Skin epidermis (tissue), 12 donors: ENCODE measurements around the gene SLC25A52.
"Not testable (repeated sequence)": the region's sequence is repeated elsewhere in the genome, so short reads cannot be mapped to it uniquely, and the experiment has no call there.

ENCODE experiments used
- H3K27ac ChIP-seq, 21 experiments: fragments of 200-600 bp; sonication (generic) in 11 of 21; one replicate each; pipeline ENCODE4 v1.5.0; 2020; ENCODE audit warnings: mild to moderate bottlenecking in 3 of 21, inconsistent platforms in 2 of 21, moderate library complexity in 2 of 21
- H3K4me3 ChIP-seq, 7 experiments: fragments of 200-600 bp; sonication (generic) in 2 of 7; one replicate each; pipeline ENCODE4 v1.5.0; 2020; ENCODE audit warnings: inconsistent platforms in 2 of 7, mild to moderate bottlenecking in 2 of 7, moderate library complexity in 1 of 7

SLC25A52 gene, protein sequence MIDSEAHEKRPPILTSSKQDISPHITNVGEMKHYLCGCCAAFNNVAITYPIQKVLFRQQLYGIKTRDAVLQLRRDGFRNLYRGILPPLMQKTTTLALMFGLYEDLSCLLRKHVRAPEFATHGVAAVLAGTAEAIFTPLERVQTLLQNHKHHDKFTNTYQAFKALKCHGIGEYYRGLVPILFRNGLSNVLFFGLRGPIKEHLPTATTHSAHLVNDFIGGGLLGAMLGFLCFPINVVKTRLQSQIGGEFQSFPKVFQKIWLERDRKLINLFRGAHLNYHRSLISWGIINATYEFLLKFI

DNA sequence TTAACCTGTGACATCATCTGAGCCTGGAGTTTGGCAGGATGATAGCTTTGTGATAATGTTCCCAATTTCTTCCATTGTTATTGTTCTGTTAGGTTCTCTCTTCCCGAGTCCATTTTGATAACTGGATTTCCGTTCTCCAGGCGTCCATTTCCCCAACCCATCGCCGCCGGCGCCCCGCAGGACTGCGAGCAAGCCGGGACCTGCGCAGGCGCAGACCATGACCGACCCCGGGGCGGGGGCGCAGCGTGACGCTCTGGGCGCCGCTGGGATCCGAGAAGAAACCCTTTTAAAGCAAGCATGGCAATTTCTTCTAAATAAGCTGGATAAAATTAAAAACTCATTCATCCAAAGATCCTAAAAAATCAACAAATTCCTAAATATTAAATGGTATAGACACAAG, at the start of gene SLC25A52:
Gene SLC25A52, minus strand, starts transcription at position 186 of the 400 bp plus-strand sequence. CDS start 219 bp downstream, outside the sequence.
- no peak within 1 kb of the TSS for H3K27ac ChIP-seq

DNA sequence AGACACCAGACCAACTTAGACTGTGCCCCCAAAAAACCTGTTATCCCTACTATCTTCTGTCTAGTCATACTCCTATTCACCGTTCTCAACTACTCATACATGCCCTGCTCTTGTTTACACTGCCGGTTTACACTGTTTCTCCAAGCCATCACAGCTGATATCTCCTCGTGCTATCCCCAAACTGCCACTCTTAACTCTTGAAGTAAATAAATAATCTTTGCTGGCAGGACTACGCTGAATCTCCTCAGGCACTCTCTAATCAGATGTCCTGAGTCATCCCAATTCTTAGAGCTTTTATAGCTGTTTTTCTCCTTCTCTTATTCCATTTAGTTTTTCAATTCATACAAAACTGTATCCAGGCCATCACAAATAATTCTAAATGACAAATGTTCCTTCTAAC, 48.4 kb upstream of the SLC25A52 start:
- H3K4me3 ChIP-seq, H3K27ac ChIP-seq: not testable (repeated sequence)

More for the DNA sequence above, at the start of gene SLC25A52:
- no peak within 1 kb of the TSS for H3K4me3 ChIP-seq

DNA sequence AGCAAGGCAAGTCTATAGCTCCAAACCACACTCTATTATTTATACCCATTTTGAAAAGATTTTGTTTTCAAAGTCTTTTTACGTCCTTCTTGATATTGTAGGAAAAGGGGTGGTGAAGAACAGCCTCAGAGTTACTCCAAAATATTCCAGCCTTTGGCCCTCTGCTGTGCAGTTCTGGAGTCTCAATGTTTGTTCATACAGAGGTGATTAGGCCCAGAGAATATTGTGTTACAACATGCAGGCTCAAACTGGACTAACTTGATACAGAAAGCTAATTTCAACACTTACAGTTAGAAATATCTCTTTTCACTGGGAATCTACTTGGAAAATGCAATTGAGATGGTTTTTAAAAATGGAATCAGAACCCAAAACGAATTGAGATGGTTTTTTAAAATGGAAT, 40.4 kb upstream of the SLC25A52 start:
- Histone ChIP-seq H3K27ac (no peak overlapping the region), H3K4me3 (no peak overlapping the region)

DNA sequence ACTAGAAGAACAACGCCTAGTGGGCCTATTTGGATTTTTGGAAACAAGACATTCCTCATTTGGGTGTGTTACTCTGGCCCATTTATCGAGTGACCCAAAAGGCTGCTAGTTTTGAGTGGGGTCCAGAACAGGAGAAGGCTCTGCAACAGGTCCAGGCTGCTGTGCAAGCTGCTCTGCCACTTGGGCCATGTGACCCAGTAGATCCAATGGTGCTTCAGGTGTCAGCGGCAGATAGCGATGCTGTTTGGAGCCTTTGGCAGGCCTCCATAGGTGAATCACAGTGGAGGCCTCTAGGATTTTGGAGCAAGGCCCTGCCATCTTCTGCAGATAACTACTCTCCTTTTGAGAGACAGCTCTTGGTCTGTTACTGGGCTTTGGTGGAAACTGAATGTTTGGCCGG, 38.6 kb upstream of the SLC25A52 start:
- not testable (repeated sequence) for H3K27ac ChIP-seq, H3K4me3 ChIP-seq

DNA sequence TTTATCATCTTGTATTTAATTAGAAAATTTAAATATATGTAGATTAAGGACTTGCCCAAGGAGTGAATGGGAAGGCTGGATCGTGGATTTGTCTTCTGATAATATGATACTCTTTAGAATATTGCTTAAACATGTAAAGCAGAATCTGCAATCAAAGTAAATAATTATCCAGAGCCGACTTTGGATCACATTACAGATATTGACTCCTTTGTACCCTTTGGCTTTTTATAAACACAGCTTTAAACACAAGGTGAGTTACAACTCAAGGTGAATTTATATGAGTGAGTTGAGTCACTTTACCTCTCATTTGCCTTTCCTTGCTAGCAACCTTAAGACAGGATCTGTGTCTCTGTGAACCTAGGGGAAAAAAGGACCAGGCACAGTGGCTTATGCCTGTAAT, 37.7 kb upstream of the SLC25A52 start:
- Histone ChIP-seq H3K27ac (no peak overlapping the region), H3K4me3 (no peak overlapping the region)

DNA sequence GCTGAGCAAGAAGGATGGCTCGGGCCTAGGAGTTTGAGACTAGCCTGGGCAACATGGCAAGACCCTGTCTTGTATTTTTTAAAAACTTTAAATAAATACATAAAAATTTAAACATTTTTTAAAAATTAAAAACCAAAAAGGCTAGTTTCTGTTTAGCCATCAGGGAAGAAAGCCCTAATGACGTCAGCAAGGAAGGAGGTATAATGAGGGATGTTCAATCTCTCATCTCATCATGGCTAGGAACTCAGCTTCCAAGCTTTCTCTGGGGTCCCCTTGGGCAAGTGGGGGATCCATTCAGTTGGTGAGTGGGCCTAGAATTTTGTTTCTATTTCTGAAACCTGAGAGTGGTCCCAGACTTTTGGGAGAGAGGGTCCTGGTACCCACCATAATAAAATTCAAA, 35.1 kb upstream of the SLC25A52 start:
- Histone ChIP-seq H3K4me3 (no peak overlapping the region), H3K27ac (no peak overlapping the region)

DNA sequence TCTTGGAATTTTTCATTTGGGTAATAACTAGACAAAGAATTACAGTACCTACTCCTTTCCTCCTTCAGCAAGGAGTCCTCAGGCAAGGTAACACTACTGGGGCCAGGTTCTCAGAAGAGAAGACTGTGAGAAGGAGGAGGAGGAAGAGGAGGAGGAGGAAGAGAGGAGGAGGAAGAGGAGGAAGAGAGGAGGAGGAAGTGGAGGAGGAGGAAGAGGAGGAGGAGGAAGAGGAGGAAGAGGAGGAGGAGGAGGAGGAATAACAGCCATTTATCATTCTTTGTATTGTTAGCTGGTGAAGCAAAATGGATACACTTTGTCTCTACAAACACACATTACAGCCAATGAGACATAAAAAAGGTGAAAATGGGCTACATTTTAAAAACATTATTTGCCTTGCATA, 32.9 kb upstream of the SLC25A52 start:
- Histone ChIP-seq H3K4me3 (no peak overlapping the region), H3K27ac (no peak overlapping the region)

DNA sequence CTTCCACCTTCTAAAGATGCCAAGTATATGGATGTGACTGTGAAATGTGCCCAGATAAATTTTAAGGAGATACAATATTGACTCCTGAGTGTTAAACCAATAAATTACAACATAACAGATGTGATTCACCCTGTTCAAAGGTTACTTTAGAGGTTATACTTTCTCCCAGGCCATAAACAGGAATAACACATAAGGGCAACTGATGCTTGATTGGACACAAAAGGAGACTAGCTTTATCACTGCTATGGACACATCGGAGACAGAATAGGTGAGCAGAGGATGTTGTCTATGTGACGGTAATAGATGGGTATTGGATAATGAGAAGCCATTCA, 31.9 kb upstream of the SLC25A52 start:
- Histone ChIP-seq H3K4me3 (no peak overlapping the region), H3K27ac (no peak overlapping the region)

DNA sequence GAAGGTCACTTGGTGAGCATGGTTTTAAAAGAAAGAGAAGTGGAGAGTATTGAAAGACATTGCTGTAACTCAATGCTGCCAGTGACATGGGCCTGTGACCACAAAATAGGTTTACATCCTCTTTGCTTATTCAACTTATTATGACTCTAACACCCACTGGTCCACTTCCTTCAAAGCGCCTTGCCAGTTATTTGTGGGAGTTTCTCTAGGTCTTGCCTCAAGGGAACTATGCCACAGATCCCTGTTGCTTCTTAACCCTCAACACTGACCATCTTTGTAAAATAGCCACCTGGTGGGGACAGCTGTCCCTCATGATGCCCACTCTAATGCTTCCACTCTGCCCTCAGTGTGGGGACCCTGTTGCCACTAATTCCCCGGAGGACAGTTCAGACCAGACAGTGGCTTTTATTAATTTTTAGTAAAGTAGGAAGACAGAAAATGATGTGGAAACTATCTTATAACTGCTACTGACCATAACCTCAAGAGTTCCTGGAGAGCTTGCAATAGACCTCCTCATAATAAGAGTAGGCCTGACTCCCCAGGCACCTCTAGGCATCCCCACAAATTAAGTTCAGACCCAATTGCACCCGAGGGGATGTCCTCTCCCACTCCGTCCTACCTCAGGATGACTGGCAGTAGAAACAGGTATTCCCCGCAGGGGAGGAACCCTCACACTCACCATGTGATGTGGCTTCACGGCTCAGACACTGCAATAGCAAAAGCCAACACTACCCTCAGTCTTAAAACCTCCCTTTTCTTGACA, 31.3 kb upstream of the SLC25A52 start:
- Histone ChIP-seq H3K4me3 (no peak overlapping the region), H3K27ac (no peak overlapping the region)

DNA sequence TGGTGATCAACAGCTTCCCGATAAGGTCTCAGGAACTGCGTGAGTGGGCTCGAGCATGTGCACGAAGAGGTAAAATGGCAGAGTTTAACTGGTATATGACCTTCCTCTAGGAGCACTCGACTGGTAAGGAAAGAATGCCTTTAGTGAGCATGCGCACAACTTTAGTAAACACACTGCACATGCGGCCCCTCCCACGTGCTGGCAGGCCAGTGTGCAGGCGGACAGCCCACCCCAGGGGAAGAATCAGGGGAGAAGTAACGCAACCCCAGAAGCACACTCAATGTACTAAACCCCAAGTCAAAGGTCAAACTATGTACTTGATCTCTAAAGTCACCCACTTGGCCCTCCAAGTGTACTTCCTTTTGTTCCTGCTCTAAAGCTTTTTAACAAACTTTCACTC, 28.7 kb upstream of the SLC25A52 start:
- no peak overlapping the region for H3K27ac ChIP-seq
- no peak overlapping the region for H3K4me3 ChIP-seq

DNA sequence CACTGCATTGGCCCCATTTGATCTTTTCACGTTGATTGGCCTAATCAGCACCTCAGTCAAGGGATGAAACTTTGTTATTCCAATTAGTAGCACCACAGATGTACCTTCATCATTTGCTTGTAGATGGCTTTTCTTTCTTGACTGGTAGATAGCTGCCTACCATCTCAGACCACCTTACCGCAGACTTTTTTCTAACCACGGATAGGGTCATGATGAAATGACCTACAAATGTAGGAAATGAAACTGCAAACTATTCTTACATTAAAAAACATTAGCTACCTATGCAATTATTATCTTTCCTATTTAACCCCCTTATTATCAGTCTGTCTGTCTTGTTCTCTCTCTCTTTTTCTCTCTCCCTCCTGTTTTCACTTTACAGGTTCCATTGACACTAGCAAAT, 22.4 kb upstream of the SLC25A52 start:
- Histone ChIP-seq H3K4me3 (no peak overlapping the region), H3K27ac (no peak overlapping the region)

DNA sequence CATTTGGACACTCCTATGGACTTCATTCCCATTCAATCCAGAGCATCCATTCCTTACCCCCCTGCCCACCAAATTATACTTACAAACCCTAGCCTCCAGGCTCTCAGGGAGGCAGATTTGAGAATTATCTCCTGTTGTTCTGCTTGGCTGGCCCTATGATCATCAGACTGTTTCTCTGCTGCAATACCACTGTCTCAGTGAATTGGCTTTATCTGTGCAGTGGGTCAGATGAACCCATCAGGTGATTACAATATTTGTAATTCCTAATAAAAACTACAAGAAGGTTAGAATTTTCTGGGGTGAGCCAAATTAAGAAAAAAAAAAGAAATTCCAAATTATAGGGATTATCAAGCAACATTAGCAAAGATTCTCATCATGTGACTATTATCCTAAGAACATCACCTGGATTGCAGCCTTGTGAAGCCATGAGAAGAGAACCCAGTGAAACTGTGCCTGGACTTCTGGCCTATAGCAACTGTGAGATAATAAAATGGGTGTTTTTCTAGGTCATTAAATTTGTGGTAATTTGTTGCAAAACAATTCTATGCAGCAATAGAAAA, 17.8 kb upstream of the SLC25A52 start:
- Histone ChIP-seq H3K4me3 (no peak overlapping the region), H3K27ac (no peak overlapping the region)

DNA sequence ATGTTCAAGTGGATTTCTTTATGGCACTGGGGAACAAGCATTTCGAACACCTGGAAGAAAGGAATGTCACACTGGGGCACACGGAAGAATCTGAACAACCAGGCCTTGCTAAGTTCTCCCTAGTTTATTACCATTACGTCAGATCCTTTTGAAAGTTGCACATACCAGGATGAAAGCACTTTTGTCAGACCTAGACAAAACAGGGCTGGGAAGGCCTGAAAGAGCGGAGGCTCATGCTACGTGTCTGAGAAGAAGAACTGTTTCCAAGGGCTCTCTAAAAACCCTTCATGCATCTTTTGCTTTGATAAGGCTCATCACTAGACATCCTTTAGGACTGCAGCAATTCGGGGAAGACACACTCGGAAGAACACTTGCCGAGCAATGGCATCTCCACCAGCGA, 15.4 kb upstream of the SLC25A52 start:
- Histone ChIP-seq H3K4me3 (no peak overlapping the region), H3K27ac (no peak overlapping the region)

DNA sequence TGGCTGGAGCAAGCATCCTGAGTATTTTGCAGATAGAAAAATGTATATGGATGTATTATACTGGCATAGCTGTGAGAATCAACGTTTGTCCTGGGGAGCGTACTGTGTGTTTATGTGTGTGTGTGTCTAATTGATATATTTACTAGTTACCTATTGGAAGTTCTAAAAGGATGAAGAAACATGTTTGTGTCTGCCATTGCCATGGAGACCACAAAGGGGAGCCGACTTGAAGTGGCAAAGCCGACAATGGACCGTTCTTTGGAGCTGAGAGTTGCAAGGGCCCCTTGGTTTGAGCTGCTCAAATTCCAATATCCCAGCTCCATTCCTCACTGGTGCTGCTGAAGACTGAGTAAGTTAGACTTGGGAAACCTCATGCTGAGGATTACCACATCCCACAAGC, 14.3 kb upstream of the SLC25A52 start:
- Histone ChIP-seq H3K27ac (no peak overlapping the region), H3K4me3 (no peak overlapping the region)

DNA sequence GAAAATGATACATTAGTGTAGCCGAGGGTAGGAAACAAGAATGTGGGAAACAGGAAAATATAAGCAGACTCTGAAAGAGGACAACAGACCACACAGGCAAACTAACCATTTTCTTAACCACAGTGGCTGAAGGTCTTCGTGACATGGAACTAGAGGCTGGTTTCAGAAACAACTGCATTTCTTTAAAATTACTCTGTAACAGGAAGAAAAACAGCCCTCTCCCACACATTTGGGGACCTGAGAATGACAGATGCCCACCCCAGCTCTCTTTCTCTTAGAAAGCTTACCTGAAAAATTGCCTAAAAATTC, 13.8 kb upstream of the SLC25A52 start:
- Histone ChIP-seq H3K4me3 (no peak overlapping the region), H3K27ac (no peak overlapping the region)

DNA sequence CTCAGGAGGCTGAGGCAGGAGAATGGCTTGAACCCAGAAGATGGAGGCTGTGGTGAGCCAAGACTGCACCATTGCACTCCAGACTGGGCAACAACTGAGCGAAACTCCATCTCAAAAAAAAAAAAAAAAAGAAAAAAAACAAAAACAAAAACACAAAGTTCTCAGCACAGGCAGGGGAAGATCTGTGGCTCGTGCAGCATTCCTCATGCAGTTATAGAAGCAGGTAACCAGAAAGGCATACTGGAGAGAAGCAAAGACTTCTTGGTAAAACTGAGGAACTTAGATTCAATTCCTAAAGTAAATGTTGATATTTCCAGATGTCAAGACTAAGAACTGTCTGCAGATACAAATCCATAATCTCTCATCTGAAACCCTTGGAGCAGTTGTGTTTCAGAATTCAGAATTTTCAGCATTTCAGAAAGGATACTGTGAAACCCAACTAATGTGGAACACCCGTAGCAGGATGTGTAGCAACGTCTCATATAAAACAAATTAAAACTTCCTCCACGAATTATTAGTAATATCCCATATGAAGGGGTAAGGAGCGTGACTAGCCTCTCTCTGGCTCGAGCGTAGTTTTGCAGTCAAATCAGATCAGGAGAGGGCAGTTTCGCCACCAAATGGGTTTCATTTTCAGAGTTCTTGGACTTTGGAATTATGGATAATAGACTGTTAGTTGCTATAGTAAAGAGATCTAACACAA, 13.2 kb upstream of the SLC25A52 start:
- Histone ChIP-seq H3K27ac (no peak overlapping the region), H3K4me3 (no peak overlapping the region)

DNA sequence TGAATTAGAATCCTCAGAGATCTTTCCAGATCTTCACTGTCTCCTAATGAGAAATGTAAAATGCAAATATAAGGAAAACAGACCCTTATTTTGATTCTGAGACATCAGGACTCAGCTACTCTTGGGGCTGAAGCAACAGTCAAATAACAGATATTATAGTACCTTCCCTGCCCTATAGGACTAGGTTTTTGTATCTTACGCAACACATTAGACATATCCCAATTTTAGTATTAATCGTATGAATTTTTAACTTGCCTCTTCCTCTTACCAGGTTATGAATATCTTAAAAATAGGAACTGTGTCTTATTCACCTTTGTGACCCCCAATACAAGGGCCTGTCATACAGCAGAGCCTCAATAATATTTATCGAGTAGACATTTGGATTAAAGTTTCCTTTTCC, 12.0 kb upstream of the SLC25A52 start:
- H3K4me3 ChIP-seq: no peak overlapping the region
- no peak overlapping the region for H3K27ac ChIP-seq

DNA sequence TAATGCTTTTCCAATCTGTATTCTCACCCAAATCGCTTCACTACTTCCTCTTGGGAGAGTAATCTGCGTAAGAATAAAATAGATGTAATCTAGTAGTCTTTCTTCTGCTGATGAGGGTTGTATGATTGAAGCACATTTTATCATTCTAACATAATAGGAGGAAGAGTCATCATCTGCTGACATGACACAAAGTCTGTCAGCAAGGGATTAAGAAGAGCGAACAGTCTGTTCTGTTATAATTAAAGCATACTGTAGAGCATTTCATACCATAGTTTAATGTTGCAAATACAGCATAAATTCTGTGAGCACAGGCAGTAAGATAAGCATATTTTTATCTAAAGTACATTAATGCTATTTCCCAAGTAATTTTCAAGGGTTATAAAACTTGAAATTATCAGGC, 10.4 kb downstream of the SLC25A52 start:
- Histone ChIP-seq H3K4me3 (no peak overlapping the region), H3K27ac (no peak overlapping the region)

DNA sequence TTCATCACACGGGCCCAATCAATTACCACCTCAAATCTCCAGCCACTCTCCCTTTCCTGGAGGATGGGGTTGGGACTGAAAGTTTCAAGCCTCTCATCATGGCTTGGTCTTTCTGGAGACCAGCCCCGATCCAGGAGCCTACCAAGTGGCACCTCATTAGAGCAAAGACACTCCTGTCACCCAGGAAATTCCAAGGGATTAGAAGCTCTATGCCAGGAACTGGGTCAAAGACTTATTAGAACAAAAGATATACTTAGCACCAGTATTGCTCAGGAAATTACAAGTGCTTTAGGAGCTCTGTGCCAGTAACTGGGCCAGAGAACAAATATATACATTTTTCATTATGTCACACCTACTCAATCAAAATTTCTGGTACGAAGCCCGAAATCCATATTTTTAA, 14.3 kb downstream of the SLC25A52 start:
- Histone ChIP-seq H3K27ac (no peak overlapping the region), H3K4me3 (no peak overlapping the region)

DNA sequence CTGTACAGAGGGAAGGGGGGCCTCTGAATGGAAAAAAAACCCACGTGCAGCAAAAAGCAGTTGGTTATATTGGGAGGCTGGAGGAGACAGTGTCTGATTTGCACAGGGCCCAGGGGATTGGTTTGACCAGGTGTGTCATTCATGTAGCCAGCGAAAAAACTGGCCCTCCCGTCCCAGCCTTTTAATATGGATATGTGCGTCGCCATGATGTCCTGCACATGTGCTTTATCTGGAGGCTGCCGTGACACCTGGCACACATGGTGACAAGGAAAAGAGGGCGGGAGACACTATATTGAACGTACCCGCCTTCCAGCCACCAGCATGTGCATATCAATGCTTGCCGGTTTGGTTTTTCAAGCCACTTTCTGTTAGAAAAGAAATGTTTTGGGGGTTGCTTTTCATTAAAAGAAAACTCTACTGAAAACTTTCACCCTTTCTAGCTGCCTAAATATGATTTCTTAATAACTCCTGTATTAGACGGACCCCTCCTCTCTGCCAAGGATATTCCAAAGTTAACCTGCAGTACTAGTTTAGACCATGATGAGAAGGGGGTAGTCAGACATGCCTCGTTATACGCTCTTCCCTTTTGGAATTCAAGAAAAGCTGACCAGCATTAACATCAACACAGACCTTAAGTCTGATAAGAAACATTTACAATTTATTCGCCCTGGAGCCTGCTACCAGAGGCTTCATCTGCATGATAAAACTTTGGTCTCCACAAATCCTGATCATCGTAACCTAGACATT, 16.2 kb downstream of the SLC25A52 start:
- H3K4me3 ChIP-seq: no peak overlapping the region
- no peak overlapping the region for H3K27ac ChIP-seq
